ENCODE data around the gene INPP5D.

DNA sequence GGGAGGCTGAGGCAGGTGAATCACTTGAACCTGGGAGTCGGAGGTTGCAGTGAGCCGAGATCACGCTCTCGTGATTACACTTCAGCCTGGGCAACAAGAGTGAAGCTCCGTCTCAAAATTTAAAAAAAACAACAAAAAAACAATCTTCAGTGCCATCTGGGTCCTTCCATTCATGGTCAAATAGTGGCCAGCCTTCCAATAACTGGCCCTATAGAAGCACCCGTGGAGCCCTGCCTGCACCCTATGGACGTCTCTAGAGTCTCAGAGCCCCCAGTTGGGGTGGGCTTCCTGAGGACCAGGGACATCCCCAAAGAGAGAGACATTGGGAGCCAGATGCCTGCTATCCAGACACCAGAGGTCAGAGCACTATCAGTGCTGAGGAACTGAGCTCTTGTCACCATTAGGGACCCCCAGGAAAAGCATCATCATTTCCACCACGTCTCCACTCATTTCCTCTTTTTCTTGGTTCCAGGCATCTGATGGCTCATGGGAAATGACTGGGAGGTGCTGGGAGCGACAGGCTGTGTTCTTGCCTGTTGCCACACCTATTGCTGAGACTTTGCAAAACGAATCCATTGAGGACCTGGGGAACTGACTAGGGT lies 18.3 kb upstream of the INPP5D start:
- TF ChIP-seq, protein P1, sequence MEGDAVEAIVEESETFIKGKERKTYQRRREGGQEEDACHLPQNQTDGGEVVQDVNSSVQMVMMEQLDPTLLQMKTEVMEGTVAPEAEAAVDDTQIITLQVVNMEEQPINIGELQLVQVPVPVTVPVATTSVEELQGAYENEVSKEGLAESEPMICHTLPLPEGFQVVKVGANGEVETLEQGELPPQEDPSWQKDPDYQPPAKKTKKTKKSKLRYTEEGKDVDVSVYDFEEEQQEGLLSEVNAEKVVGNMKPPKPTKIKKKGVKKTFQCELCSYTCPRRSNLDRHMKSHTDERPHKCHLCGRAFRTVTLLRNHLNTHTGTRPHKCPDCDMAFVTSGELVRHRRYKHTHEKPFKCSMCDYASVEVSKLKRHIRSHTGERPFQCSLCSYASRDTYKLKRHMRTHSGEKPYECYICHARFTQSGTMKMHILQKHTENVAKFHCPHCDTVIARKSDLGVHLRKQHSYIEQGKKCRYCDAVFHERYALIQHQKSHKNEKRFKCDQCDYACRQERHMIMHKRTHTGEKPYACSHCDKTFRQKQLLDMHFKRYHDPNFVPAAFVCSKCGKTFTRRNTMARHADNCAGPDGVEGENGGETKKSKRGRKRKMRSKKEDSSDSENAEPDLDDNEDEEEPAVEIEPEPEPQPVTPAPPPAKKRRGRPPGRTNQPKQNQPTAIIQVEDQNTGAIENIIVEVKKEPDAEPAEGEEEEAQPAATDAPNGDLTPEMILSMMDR (conservative IDR thresholded peaks at IDR 0.05), result no peak
- TF ChIP-seq EZH2 (IDR thresholded peaks at IDR 0.05; ENCODE audit: low read depth), result no peak

All from PC-9 (cell line).